IMR-90 (cell line): ENCODE measurements around the gene CCDC97. TPM values are rescaled to one million over a fixed set of nuclear protein-coding genes. Genes with fewer than 3 reads are reported as not detected.

ENCODE experiments used
- ATAC-seq: fragments of 200-7000 bp; cut with Tn5 transposase; 2 replicates; pipeline ENCODE4 v1.9.1; 2020; ENCODE audit warnings: low read depth, mild to moderate bottlenecking, moderate library complexity
- BruUV-seq: library from RNA; stranded (reverse); fragments of 400-500 nt; replicated peaks from 2 replicates; lab custom pipeline; 2021; lab: Mats Ljungman, UMichigan
- CTCF ChIA-PET: fragments of 300-600 bp; formaldehyde crosslinking; extraction: SDS; loops from one replicate; lab custom pipeline; 2021; ENCODE audit warnings: antibody characterized with exemption; lab: Yijun Ruan, JAX
- POLR2A ChIA-PET: fragments of 300-600 bp; sonication (Branson Sonifier 250); formaldehyde crosslinking; loops from one replicate; lab custom pipeline; 2022; ENCODE audit warnings: antibody characterized with exemption; ENCODE audit not compliant: unreplicated experiment; lab: Charles Lee
- DNase-seq: peaks from one replicate; pipeline ENCODE4 v3.0.0; 2013
- H2AFZ ChIP-seq: replicated peaks from 2 replicates; pipeline ENCODE3; 2013; ENCODE audit warnings: low read length, mild to moderate bottlenecking; ENCODE audit not compliant: poor library complexity
- H2AK5ac ChIP-seq: 2 replicates; pipeline ENCODE4 v1.6.1; 2013; ENCODE audit warnings: low read depth, low read length, inconsistent platforms
- H2AK9ac ChIP-seq: replicated peaks from 2 replicates; pipeline ENCODE3; 2013; ENCODE audit warnings: mild to moderate bottlenecking, low read depth, low read length, moderate library complexity; ENCODE audit not compliant: poor library complexity
- H2BK120ac ChIP-seq: 2 replicates; pipeline ENCODE4 v1.6.1; 2013; ENCODE audit warnings: low read depth, low read length, inconsistent platforms
- H2BK15ac ChIP-seq: 3 replicates; pipeline ENCODE4 v1.6.1; 2013; ENCODE audit warnings: low read depth, low read length, inconsistent platforms
- H2BK20ac ChIP-seq: 2 replicates; pipeline ENCODE4 v1.6.1; 2013; ENCODE audit warnings: low read depth, mild to moderate bottlenecking, inconsistent platforms, low read length, moderate library complexity
- H2BK5ac ChIP-seq: 2 replicates; pipeline ENCODE4 v1.6.1; 2013; ENCODE audit warnings: mild to moderate bottlenecking, low read depth, low read length, inconsistent platforms; ENCODE audit not compliant: poor library complexity, severe bottlenecking
- H3K14ac ChIP-seq: replicated peaks from 2 replicates; pipeline ENCODE4 v1.6.1; 2013; ENCODE audit warnings: low read depth, low read length, inconsistent platforms
- H3K18ac ChIP-seq: 2 replicates; pipeline ENCODE4 v1.6.1; 2013; ENCODE audit warnings: low read depth, low read length, control low read depth
- H3K23ac ChIP-seq: 2 replicates; pipeline ENCODE4 v1.6.1; 2013; ENCODE audit warnings: low read depth, low read length, inconsistent platforms
- H3K27ac ChIP-seq: 2 replicates; pipeline ENCODE4 v1.5.1; 2013; ENCODE audit warnings: mild to moderate bottlenecking, control low read depth, low read length; ENCODE audit not compliant: insufficient read depth
- H3K27me3 ChIP-seq: 2 replicates; pipeline ENCODE4 v1.6.1; 2013; ENCODE audit warnings: low read length; ENCODE audit not compliant: control insufficient read depth, insufficient read depth
- H3K36me3 ChIP-seq: 2 replicates; pipeline ENCODE4 v1.6.1; 2013; ENCODE audit warnings: low read length, mixed read lengths; ENCODE audit not compliant: control insufficient read depth, insufficient read depth
- H3K4ac ChIP-seq: 2 replicates; pipeline ENCODE4 v1.6.1; 2013; ENCODE audit warnings: low read depth, low read length, inconsistent platforms
- H3K4me1 ChIP-seq: 2 replicates; pipeline ENCODE4 v1.6.1; 2013; ENCODE audit warnings: low read length, mixed read lengths; ENCODE audit not compliant: control insufficient read depth, insufficient read depth
- H3K4me2 ChIP-seq: 2 replicates; pipeline ENCODE4 v1.6.1; 2013; ENCODE audit warnings: low read depth, mild to moderate bottlenecking, control low read depth, low read length, moderate library complexity
- H3K4me3 ChIP-seq: 2 replicates; pipeline ENCODE4 v1.5.1; 2013; ENCODE audit warnings: low read depth, mild to moderate bottlenecking, control low read depth, low read length, moderate library complexity; ENCODE audit not compliant: insufficient read depth
- H3K56ac ChIP-seq: 2 replicates; pipeline ENCODE4 v1.6.1; 2013; ENCODE audit warnings: low read length, inconsistent platforms; ENCODE audit not compliant: insufficient read depth; ENCODE audit errors: extremely low read depth
- H3K79me1 ChIP-seq, 2 experiments: 2 replicates each; pipeline ENCODE4 v1.6.1; 2013; ENCODE audit warnings: low read length in 2 of 2, inconsistent platforms in 1 of 2, low read depth in 1 of 2
- H3K9ac ChIP-seq: 2 replicates; pipeline ENCODE4 v1.6.1; 2013; ENCODE audit warnings: low read depth, low read length, control low read depth
- H3K9me1 ChIP-seq: 2 replicates; pipeline ENCODE4 v1.6.1; 2013; ENCODE audit warnings: low read length, inconsistent platforms; ENCODE audit not compliant: insufficient read depth
- H3K9me3 ChIP-seq: 2 replicates; pipeline ENCODE4 v1.6.1; 2013; ENCODE audit warnings: low read length; ENCODE audit not compliant: control insufficient read depth, insufficient read depth
- H4K20me1 ChIP-seq: 2 replicates; pipeline ENCODE4 v1.6.1; 2013; ENCODE audit warnings: low read length, inconsistent platforms; ENCODE audit not compliant: insufficient read depth
- H4K5ac ChIP-seq: 2 replicates; pipeline ENCODE4 v1.6.1; 2013; ENCODE audit warnings: mild to moderate bottlenecking, low read depth, low read length, control low read depth
- H4K8ac ChIP-seq, 2 experiments: 2 replicates each; pipeline ENCODE4 v1.6.1; 2013; ENCODE audit warnings: low read depth in 2 of 2, low read length in 2 of 2, control low read depth in 1 of 2, inconsistent platforms in 1 of 2
- H4K91ac ChIP-seq: 2 replicates; pipeline ENCODE4 v1.6.1; 2013; ENCODE audit warnings: low read depth, low read length, inconsistent platforms; ENCODE audit not compliant: insufficient read depth
- BHLHE40 ChIP-seq: fragments of 150-350 bp; IDR thresholded peaks from 2 replicates; pipeline ENCODE4 v1.6.1; 2016; ENCODE audit warnings: mild to moderate bottlenecking, low read depth, low read length
- CHD1 ChIP-seq: IDR thresholded peaks from 2 replicates; pipeline ENCODE4 v1.6.1; 2012; ENCODE audit warnings: low read depth, low read length, improper control_type of control experiment
- FOS ChIP-seq: fragments of 150-350 bp; IDR thresholded peaks from 2 replicates; pipeline ENCODE4 v1.6.1; 2016; ENCODE audit warnings: low read depth, low read length
- MAFK ChIP-seq: IDR thresholded peaks from 2 replicates; pipeline ENCODE4 v1.6.1; 2012; ENCODE audit warnings: low read depth, low read length, improper control_type of control experiment
- MAZ ChIP-seq: IDR thresholded peaks from 2 replicates; pipeline ENCODE4 v1.6.1; 2012; ENCODE audit warnings: low read depth, mild to moderate bottlenecking, low read length, improper control_type of control experiment, moderate library complexity, borderline replicate concordance
- NFE2L2 ChIP-seq: fragments of 150-350 bp; IDR thresholded peaks from 2 replicates; pipeline ENCODE4 v1.6.1; 2016; ENCODE audit warnings: low read depth, mild to moderate bottlenecking, low read length
- POLR2A ChIP-seq: IDR thresholded peaks from 2 replicates; pipeline ENCODE4 v1.6.1; 2012; ENCODE audit warnings: mild to moderate bottlenecking, low read depth, low read length
- RAD21 ChIP-seq: IDR thresholded peaks from 2 replicates; pipeline ENCODE4 v1.6.1; 2012; ENCODE audit warnings: low read length, improper control_type of control experiment
- RCOR1 ChIP-seq: IDR thresholded peaks from 2 replicates; pipeline ENCODE4 v1.6.1; 2012; ENCODE audit warnings: mild to moderate bottlenecking, low read length, improper control_type of control experiment; ENCODE audit not compliant: insufficient replicate concordance
- SMC3 ChIP-seq: fragments of 150-350 bp; IDR thresholded peaks from 2 replicates; pipeline ENCODE4 v1.6.1; 2016; ENCODE audit warnings: low read depth, mild to moderate bottlenecking, antibody characterized with exemption, low read length, moderate library complexity
- WGBS, 2 experiments: methylation state at CpG; one replicate each; pipeline versions ENCODE4 v1.1.5 to v1.1.7; 2013; ENCODE audit warnings: missing lambda C conversion rate in 2 of 2; ENCODE audit not compliant: insufficient read length in 1 of 2; ENCODE audit errors: extremely low coverage in 2 of 2; 5-methylcytosine and 5-hydroxymethylcytosine counted together
- dilution Hi-C: fragments of 300-500 bp; cut with HindIII; formaldehyde crosslinking; loops from one replicate; pipeline ENCODE4 v1.14.3; 2018; ENCODE audit warnings: low sequenced_read_pairs; ENCODE audit not compliant: unreplicated experiment
- in situ Hi-C: fragments of 300-500 bp; cut with MboI; formaldehyde crosslinking; loops from 3 replicates; pipeline ENCODE4 v1.14.3; 2019; ENCODE audit warnings: low sequenced_read_pairs, inconsistent platforms, mixed read lengths
- intact Hi-C: fragments of 100-400 bp; cut with micrococcal nuclease; formaldehyde crosslinking; loops from 2 replicates; pipeline ENCODE4 v1.10.0; 2022
- polyA plus RNA-seq, 3 experiments: library from polyadenylated mRNA; depleted of rRNA; stranded (reverse); fragments of >200 nt; gene quantifications; 2 replicates each; pipeline ENCODE4 v1.2.3, GENCODE V29; 2012; ENCODE audit warnings: low replicate concordance in 1 of 3
- total RNA-seq: library from RNA; depleted of rRNA; stranded (reverse); fragments of >200 nt; gene quantifications from 2 replicates; pipeline ENCODE4 v1.2.3, GENCODE V29; 2012
- TF ChIP-seq, protein P1 (sequence below): fragments of 150-350 bp; IDR thresholded peaks from 2 replicates; pipeline ENCODE4 v1.6.1; 2016; ENCODE audit warnings: low read depth, mild to moderate bottlenecking, low read length, moderate library complexity, borderline replicate concordance
- TF ChIP-seq, protein P2 (sequence below): conservative IDR thresholded peaks from 2 replicates; pipeline ENCODE4 v1.5.1; 2012; ENCODE audit warnings: mild to moderate bottlenecking, low read depth, low read length, improper control_type of control experiment
- TF ChIP-seq, protein P3 (sequence below): fragments of 150-350 bp; IDR thresholded peaks from 2 replicates; pipeline ENCODE4 v1.6.1; 2017; ENCODE audit warnings: mild to moderate bottlenecking, antibody characterized with exemption, low read length, low read depth

The CCDC97 gene
- total and polyA plus RNA-seq, 2 of the 4 experiments (the other 2 are of a cell fraction) = 4.1 to 11.0 TPM

DNA sequence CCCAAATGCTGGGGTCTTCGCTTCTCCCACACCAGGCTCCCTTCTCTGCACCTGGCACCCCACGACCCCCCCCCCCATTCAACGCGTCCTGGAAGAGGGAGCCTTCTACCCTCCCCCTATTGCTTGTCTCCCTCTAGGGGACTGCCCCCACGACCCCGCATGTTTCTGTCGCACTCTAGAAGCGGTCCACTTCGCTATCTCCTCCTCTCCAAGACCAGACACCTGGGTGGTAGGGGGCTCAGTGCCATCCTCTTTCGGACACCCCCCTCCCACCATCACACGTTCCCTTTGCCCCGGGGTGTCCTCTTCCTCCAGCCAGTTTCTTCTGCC, 42.3 kb downstream of the CCDC97 start:
- Histone ChIP-seq H2AFZ (peak overlapping the region; percentile 91), H3K27ac (peak overlapping the region; percentile 47), H3K27me3 (no peaks in the 10 kb centered on the region), H2BK120ac (peak overlapping the region; percentile 30; the same call in 1 of the 2 replicates), H2BK20ac (no peak overlapping the region), H3K14ac (peak overlapping the region; percentile 64), H3K79me1 (peaks cover 19 to 57% of the 10 kb centered on the region in 2 experiments; a peak in 3 of 4 replicates), H3K9me3 (no peaks in the 10 kb centered on the region), H3K23ac (peak overlapping the region; percentile 79), H3K4ac (peak overlapping the region; percentile 73; the same call in 1 of the 2 replicates), H4K5ac (no peak overlapping the region), H2AK9ac (peak overlapping the region; percentile 98), H3K4me1 (no peaks in the 10 kb centered on the region), H2BK5ac (peak overlapping the region; percentile 59), H4K20me1 (peaks cover 51% of the 10 kb centered on the region), H3K4me3 (peak overlapping the region; percentile 76), H3K9me1 (no peaks in the 10 kb centered on the region), H2BK15ac (no peak overlapping the region), H4K8ac (no peak overlapping the region), H4K91ac (peak overlapping the region; percentile 68; the same call in 1 of the 2 replicates), H3K56ac (peak overlapping the region; percentile 43; the same call in 1 of the 2 replicates), H2AK5ac (peak overlapping the region; percentile 83; the same call in 1 of the 2 replicates), H3K36me3 (peaks cover 4% of the 10 kb centered on the region), H3K18ac (no peak overlapping the region), H3K4me2 (peak overlapping the region; percentile 98), H3K9ac (peak overlapping the region; percentile 90)
- DNase-seq (no peak), ATAC-seq (no peak)
- POLR2A ChIA-PET = interaction anchor here (0.7 to 1.3 kb wide), 3 partner anchors 12 to 158 kb away, joined by 3 to 5 read pairs (median 3); partner anchors contain the start of gene B9D2
- in situ Hi-C loops (no loop called here), dilution Hi-C loops (no loop called here), intact Hi-C loops (loop anchor here (1.0 to 5.0 kb wide), 4 partner anchors 29 to 90 kb away; partner anchors contain the start of genes BCKDHA, CCDC97, EXOSC5 and HNRNPUL1)
- no peak for TF ChIP-seq MAFK
- TF ChIP-seq, protein P1, sequence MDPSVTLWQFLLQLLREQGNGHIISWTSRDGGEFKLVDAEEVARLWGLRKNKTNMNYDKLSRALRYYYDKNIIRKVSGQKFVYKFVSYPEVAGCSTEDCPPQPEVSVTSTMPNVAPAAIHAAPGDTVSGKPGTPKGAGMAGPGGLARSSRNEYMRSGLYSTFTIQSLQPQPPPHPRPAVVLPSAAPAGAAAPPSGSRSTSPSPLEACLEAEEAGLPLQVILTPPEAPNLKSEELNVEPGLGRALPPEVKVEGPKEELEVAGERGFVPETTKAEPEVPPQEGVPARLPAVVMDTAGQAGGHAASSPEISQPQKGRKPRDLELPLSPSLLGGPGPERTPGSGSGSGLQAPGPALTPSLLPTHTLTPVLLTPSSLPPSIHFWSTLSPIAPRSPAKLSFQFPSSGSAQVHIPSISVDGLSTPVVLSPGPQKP = no peak
- TF ChIP-seq BHLHE40 = no peak
- TF ChIP-seq RAD21 = no peak; the same call in 1 of the 2 replicates
- no peak for TF ChIP-seq CHD1
- TF ChIP-seq RCOR1 = no peak
- TF ChIP-seq NFE2L2 = no peak
- TF ChIP-seq FOS = no peak
- TF ChIP-seq, protein P2, sequence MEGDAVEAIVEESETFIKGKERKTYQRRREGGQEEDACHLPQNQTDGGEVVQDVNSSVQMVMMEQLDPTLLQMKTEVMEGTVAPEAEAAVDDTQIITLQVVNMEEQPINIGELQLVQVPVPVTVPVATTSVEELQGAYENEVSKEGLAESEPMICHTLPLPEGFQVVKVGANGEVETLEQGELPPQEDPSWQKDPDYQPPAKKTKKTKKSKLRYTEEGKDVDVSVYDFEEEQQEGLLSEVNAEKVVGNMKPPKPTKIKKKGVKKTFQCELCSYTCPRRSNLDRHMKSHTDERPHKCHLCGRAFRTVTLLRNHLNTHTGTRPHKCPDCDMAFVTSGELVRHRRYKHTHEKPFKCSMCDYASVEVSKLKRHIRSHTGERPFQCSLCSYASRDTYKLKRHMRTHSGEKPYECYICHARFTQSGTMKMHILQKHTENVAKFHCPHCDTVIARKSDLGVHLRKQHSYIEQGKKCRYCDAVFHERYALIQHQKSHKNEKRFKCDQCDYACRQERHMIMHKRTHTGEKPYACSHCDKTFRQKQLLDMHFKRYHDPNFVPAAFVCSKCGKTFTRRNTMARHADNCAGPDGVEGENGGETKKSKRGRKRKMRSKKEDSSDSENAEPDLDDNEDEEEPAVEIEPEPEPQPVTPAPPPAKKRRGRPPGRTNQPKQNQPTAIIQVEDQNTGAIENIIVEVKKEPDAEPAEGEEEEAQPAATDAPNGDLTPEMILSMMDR = no peak
- no peak for TF ChIP-seq SMC3
- no peak for TF ChIP-seq MAZ
- TF ChIP-seq, protein P3, sequence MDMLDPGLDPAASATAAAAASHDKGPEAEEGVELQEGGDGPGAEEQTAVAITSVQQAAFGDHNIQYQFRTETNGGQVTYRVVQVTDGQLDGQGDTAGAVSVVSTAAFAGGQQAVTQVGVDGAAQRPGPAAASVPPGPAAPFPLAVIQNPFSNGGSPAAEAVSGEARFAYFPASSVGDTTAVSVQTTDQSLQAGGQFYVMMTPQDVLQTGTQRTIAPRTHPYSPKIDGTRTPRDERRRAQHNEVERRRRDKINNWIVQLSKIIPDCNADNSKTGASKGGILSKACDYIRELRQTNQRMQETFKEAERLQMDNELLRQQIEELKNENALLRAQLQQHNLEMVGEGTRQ = no peak
- TF ChIP-seq POLR2A = no peak
- CTCF ChIA-PET = interaction anchor here (0.8 to 1.0 kb wide), 3 partner anchors 28 to 41 kb away, joined by 3 to 4 read pairs (median 3); no protein-coding TSS in a partner anchor
- 0% methylated on average over 1 of the region's 12 CpGs; no CpG with 5 or more reads in 1 of the 2 experiments for WGBS, 2 experiments
- no TSS peak for BruUV-seq
